Stimulated activated CD4-positive, alpha-beta T cell treated with anti-CD3 and anti-CD28 coated beads, Interleukin-1b, Interleukin-23, amount 100 ng/mL, for 1 hour (primary cell): ENCODE results near the gene GJB3.
"Not testable (repeated sequence)": the region's sequence is repeated elsewhere in the genome, so short reads cannot be mapped to it uniquely, and the experiment has no call there.

Source experiments
- DNase-seq, 2 donors: peaks; one replicate each; pipeline ENCODE4 v3.0.0-alpha.2; 2020; ENCODE audit warnings: low read depth in 2 of 2

The GJB3 gene

DNA sequence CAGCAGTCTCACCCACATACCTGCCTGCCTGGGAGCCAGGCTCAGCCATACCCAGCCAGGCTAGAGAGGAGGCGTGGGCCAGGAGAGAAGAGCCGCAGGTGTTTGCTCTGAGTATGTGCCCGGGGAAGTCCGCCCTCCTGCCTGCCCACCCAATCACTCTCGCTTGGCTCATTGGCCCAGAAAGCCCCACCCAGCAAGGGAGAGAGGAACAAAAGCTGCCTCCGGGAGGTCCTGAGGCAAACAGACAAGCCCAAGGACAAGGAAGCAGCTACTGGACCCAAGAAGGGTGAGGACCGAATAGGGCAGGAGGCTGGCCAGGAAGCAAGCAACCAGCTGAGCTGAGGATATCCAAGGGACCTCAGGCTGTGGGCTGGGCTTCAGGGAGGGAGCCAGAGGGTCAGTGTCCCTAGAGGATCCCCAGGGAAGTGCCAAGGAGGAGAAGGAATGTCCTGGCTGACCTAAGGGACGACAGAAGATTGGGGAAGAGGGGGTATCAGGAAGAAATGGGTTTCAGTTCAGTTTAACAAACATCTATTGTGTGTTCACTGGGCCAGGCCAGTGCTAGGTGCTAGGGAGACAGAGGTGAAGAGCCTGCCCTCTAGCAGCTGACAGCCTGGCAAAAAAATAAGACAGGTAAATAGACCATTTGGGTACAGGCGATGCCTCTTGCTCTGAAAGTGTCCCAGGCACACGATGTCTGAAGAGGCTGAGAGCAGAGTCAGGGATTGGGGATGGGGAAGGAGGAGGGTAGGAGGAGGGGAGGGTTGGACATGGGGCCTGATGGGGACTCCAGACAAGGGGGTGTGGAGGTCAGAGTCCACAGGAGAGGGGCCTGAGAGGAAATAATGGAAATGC is 21.3 kb upstream of the GJB3 start, which contains the start of gene GJB4:
GJB4 (plus strand) TSS at position 238 of the 855 bp plus-strand sequence. CDS start 1,515 bp downstream, outside the sequence.
- no peak for DNase-seq

GRCh38 chr1:34761176-34761761 is 19.7 kb upstream of the GJB3 start:
- DNase-seq = no peak

DNA sequence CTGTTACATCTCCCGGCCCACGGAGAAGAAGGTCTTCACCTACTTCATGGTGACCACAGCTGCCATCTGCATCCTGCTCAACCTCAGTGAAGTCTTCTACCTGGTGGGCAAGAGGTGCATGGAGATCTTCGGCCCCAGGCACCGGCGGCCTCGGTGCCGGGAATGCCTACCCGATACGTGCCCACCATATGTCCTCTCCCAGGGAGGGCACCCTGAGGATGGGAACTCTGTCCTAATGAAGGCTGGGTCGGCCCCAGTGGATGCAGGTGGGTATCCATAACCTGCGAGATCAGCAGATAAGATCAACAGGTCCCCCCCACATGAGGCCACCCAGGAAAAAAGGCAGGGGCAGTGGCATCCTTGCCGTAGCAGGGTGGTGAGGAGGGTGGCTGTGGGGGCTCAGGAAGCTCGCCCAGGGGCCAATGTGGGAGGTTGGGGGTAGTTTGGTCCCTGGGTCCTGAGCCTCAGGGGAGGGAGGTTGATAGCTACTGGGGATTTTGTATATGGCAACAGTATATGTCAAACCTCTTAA is 19.2 kb upstream of the GJB3 start:
- no peak for DNase-seq

DNA sequence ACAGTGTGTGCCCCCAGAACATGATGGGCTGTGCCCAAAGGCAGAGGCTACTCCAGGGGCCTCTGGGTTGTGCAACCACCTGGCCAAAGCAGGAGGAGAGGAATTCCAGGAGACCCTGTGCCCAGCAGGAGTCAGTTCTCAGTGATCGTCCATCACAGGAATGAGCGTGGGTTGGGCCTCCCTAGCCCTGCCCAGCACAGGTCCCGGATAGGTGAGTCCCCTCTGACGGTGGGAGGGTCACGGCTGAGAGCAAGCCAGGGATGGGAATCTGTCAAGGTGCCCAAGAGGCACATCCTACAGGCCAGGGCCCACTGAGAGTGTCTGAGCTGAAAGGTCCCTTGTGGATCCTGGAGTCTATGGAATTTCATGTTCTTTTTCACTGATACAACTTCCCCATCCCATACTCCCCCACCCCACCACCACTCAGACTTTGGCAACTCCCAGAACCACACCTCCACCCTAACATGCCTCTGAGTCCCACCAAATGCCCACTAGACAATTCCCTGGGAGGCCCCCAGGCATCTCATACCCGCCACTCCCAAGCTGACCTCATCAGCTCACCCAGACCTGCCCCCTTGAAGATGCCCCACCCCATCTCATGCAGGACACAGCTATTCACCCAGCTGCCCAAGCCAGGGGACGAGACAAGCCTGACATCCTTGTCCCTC is 18.4 kb upstream of the GJB3 start:
- DNase-seq = no peak

- DNase-seq = no peak
Measured at GRCh38 chr1:34763142-34763781, 17.8 kb upstream of the GJB3 start.

DNA sequence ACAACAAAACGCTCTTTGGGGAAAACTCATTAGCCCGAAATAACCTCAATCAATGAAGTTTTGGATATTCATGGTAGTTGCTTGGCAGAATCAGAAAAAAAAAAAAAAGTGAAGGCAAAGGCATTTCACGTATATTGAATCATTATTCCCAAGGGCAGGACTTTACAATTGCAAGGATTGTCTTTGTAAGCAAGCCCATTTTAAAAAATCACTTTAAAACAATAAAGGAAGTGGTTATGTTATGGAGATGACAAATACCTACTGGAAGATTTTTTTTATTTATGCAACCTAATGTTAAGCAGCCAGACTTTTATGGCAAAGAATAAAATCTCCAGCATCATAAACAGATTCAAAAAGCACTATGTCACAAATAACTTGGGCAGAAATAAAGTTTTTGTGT is 12.2 kb upstream of the GJB3 start:
- no peak for DNase-seq

GRCh38 chr1:34770891-34771504 is 10.0 kb upstream of the GJB3 start:
- DNase-seq = no peak

GRCh38 chr1:34771573-34772371 is 9.2 kb upstream of the GJB3 start:
- no peak for DNase-seq

DNA sequence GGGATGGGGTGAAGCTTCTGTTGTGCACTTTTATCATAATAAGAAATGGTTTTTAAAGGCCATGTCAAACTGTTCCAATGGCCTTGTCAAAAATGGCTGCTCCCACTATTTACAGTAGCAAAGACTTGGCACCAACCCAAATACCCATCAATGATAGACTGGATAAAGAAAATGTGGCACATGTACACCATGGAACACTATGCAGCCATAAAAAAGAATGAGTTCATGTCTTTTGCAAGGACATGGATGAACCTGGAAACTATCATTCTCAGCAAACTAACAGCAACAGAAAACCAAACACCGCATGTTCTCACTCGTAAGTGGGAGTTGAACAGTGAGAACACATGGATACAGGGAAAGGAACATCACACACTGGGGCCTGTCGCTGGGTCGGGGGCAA is 7.9 kb upstream of the GJB3 start:
- not testable (repeated sequence) for DNase-seq

DNA sequence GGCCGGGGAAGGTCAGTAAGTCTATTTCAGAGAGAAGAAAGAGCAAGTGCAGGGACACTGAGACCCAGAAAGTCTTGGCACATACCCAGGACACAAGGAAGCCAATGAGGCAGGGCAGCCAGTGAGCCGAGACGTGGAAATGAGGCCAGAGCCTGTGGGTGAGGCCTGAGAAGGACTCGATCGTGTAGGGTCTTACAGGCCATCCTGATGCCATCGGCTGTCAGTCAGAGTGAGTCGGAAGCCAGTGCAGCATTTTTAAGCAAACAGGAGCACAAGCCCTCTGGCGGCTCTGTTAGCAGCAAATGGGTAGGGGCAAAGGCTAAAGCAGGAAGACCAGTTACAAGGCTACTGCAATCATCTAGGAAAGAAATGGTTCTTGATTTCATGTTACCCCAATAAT is 6.1 kb upstream of the GJB3 start:
- no peak for DNase-seq

GRCh38 chr1:34776911-34777310 is 4.1 kb upstream of the GJB3 start:
- no peak for DNase-seq

DNA sequence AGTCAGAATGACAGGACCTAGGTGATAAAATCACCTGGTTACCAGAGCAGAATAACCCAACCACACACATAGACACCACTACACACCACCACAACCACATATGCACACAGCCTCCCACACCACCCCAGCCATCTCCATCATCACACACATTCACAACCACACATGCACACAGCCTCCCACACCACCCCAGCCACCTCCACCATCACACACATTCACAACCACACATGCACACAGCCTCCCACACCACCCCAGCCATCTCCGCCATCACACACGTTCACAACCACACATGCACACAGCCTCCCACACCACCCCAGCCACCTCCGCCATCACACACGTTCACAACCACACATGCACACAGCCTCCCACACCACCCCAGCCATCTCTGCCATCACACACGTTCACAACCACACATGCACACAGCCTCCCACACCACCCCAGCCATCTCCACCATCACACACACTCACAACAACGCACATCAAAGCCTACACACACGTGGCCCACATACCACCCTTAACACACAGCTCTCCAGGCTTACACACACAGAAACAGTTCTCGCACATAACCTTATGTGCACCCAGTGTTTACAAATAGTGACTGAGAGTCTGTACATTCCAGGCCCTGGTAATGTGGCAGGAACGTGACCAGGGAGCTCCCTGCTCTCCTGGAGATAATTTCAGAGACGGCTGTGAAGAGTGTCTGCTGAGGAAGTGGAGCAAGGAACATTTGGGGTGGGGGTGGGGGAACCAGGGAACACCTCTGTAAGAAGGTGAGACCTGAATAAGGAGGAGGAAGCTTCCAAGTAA is 3.3 kb upstream of the GJB3 start:
- no peak for DNase-seq

GRCh38 chr1:34778381-34778780 is 2.6 kb upstream of the GJB3 start:
- DNase-seq = no peak

DNA sequence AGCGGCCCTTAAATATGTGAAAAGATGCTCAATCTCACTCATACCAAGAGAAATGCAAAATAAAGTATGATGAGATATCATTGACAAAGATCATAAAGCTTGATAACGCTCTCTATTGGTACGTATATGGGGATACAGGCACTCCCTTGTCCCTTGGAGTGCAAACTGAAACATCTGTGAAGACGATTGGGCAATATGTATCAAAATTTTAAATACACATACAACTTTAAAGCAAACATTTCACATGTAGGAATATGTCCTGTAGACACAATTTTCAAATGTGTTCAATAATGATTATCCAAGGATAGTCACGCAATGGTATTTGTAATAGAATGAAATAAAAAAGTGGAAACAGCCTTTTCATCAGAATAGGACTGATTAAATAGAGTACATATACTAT is 2.0 kb upstream of the GJB3 start:
- no peak for DNase-seq

- no peak for DNase-seq
Measured at GRCh38 chr1:34779526-34779925, 1.5 kb upstream of the GJB3 start.

- no peak for DNase-seq
Measured at GRCh38 chr1:34779962-34780361, 1.1 kb upstream of the GJB3 start.

DNA sequence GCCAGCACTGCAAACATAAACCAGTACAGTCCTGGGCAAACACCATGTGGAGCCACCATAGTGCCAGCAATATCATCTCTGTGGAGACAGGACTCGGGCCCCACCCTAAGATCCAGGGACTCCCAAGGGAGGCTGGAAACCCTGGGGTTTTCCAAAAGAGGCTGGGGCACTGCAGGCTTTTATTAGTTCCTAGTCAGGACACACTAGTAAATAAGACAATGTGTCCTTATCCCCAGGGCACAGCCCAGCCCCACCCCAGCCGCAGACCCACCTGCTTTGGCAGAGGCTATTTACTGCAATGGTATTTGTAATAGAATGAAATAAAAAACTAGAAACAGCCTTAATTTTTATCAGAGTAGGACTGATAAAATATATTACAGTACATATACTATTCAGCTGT is 486 bp upstream of the GJB3 start:
- DNase-seq = no peak

GRCh38 chr1:34781844-34782391 is 904 bp downstream of the GJB3 start:
- DNase-seq = no peak

- no peak for DNase-seq
Measured at GRCh38 chr1:34784751-34785221, 3.8 kb downstream of the GJB3 start.
